Neural cell (in vitro differentiated cells): Measurements from ENCODE around the gene ATP13A2. TPM values are rescaled to one million over a fixed set of nuclear protein-coding genes. Genes with fewer than 3 reads are reported as not detected.

ENCODE experiments used
- H2AFZ ChIP-seq: fragments of 200-600, 300-800 bp; sonication (generic), shearing (Covaris generic); 2 replicates; pipeline ENCODE4 v1.6.0; 2014; ENCODE audit warnings: low read depth, mild to moderate bottlenecking, antibody characterized with exemption, low read length, moderate library complexity
- H3F3A ChIP-seq: fragments of 200-600 bp; shearing (Covaris generic); 2 replicates; pipeline ENCODE4 v1.6.1; 2016; ENCODE audit warnings: mild to moderate bottlenecking, moderate library complexity, mixed read lengths, antibody characterized with exemption, low read length; ENCODE audit not compliant: insufficient read depth, poor library complexity, severe bottlenecking
- H3K27ac ChIP-seq: fragments of 200-600, 300-800 bp; sonication (generic), shearing (Covaris generic); 2 replicates; pipeline ENCODE4 v1.5.1; 2014; ENCODE audit warnings: mild to moderate bottlenecking, low read length, moderate library complexity
- H3K27me3 ChIP-seq: fragments of 300-800, 200-600 bp; sonication (generic), shearing (Covaris generic); 2 replicates; pipeline ENCODE4 v1.6.0; 2014; ENCODE audit warnings: mild to moderate bottlenecking, low read depth, low read length, moderate library complexity; ENCODE audit not compliant: insufficient read depth
- H3K36me3 ChIP-seq: fragments of 300-800, 200-600 bp; sonication (generic), shearing (Covaris generic); 2 replicates; pipeline ENCODE4 v1.5.1; 2014; ENCODE audit warnings: mild to moderate bottlenecking, antibody characterized with exemption, low read length, moderate library complexity; ENCODE audit not compliant: insufficient read depth
- H3K4me2 ChIP-seq: fragments of 300-800, 200-600 bp; sonication (generic), shearing (Covaris generic); 2 replicates; pipeline ENCODE4 v1.6.0; 2014; ENCODE audit warnings: mild to moderate bottlenecking, low read length
- H3K4me3 ChIP-seq: fragments of 300-800, 200-600 bp; sonication (generic), shearing (Covaris generic); 2 replicates; pipeline ENCODE4 v1.5.1; 2014; ENCODE audit warnings: mild to moderate bottlenecking, low read length, moderate library complexity
- H3K79me2 ChIP-seq: fragments of 200-600 bp; shearing (Covaris generic); replicated peaks from 2 replicates; pipeline ENCODE4 v1.6.0; 2014; ENCODE audit warnings: mild to moderate bottlenecking, low read length, moderate library complexity; ENCODE audit not compliant: insufficient read depth
- H3K9ac ChIP-seq: fragments of 300-800, 200-600 bp; sonication (generic), shearing (Covaris generic); 2 replicates; pipeline ENCODE4 v1.6.1; 2016; ENCODE audit warnings: mild to moderate bottlenecking, low read length, mixed read lengths
- H3K9me2 ChIP-seq: fragments of 200-600 bp; shearing (Covaris generic); 2 replicates; pipeline ENCODE4 v1.6.1; 2016; ENCODE audit warnings: mild to moderate bottlenecking, low read length, mixed read lengths; ENCODE audit not compliant: insufficient read depth
- H3K9me3 ChIP-seq: fragments of 200-600, 300-800 bp; sonication (generic), shearing (Covaris generic); 2 replicates; pipeline ENCODE4 v1.6.1; 2016; ENCODE audit warnings: mild to moderate bottlenecking, mixed run types, low read length, moderate library complexity, mixed read lengths
- H4K20me1 ChIP-seq: fragments of 200-600 bp; shearing (Covaris generic); 2 replicates; pipeline ENCODE4 v1.6.1; 2016; ENCODE audit warnings: mild to moderate bottlenecking, mixed run types; ENCODE audit not compliant: insufficient read depth
- CTCF ChIP-seq: fragments of 450-650 bp; IDR thresholded peaks from 2 replicates; pipeline ENCODE4 v1.5.1; 2014; ENCODE audit warnings: antibody characterized with exemption, mild to moderate bottlenecking, moderate library complexity; ENCODE audit not compliant: poor library complexity, severe bottlenecking
- EP300 ChIP-seq: fragments of 450-650 bp; conservative IDR thresholded peaks from 2 replicates; pipeline ENCODE4 v1.6.1; 2014; ENCODE audit warnings: antibody characterized with exemption, mild to moderate bottlenecking, moderate library complexity; ENCODE audit not compliant: poor library complexity, severe bottlenecking
- EZH2 ChIP-seq: fragments of 200-600, 300-800 bp; shearing (Covaris generic), sonication (generic); IDR thresholded peaks from 2 replicates; pipeline ENCODE4 v1.6.1; 2014; ENCODE audit warnings: antibody characterized with exemption, low read length, borderline replicate concordance, mild to moderate bottlenecking; ENCODE audit not compliant: insufficient read depth, poor library complexity, severe bottlenecking
- MXI1 ChIP-seq: fragments of 450-650 bp; conservative IDR thresholded peaks from 2 replicates; pipeline ENCODE4 v1.6.1; 2014; ENCODE audit warnings: antibody characterized with exemption, mild to moderate bottlenecking; ENCODE audit not compliant: poor library complexity, severe bottlenecking
- POLR2AphosphoS5 ChIP-seq: IDR thresholded peaks from 2 replicates; pipeline ENCODE4 v1.6.1; 2012
- RAD21 ChIP-seq: fragments of 450-650 bp; conservative IDR thresholded peaks from 2 replicates; pipeline ENCODE4 v1.6.1; 2014; ENCODE audit warnings: antibody characterized with exemption, mild to moderate bottlenecking, moderate library complexity
- SMC3 ChIP-seq: fragments of 450-650 bp; conservative IDR thresholded peaks from 2 replicates; pipeline ENCODE4 v1.6.1; 2014; ENCODE audit warnings: antibody characterized with exemption, mild to moderate bottlenecking, moderate library complexity; ENCODE audit not compliant: poor library complexity
- TAF1 ChIP-seq: IDR thresholded peaks from 2 replicates; pipeline ENCODE4 v1.6.1; 2012; ENCODE audit warnings: low read depth
- polyA plus RNA-seq: library from polyadenylated mRNA; depleted of rRNA; stranded (reverse); fragments of >200 nt; gene quantifications from 2 replicates; pipeline ENCODE4 v1.2.3, GENCODE V29; 2014
- TF ChIP-seq, protein P1 (sequence below): IDR thresholded peaks from 2 replicates; pipeline ENCODE4 v1.6.1; 2012; ENCODE audit warnings: borderline replicate concordance

The ATP13A2 gene
- polyA plus RNA-seq, 1 donor from 2014 or later, result 43.3 TPM

DNA sequence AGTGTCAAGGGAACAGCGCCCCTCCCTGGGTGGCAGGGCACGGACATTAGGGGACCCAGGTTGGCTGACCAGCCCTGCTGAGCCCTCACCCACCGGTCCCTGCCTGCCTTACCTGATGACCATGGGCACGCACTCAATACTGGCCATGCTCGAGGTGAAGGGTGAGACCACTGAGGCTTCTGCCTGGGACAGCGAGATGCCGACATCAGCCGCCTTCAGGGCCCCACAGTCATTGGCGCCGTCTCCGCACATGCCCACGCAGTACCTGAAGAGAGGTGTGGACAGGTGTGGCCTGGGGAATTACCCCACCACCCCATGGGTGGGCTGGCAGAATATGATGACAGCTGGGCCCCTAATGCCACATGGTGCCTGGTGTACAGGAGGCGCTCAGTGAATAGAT lies 23.5 kb downstream of the ATP13A2 start:
- Histone ChIP-seq H3K9ac (no peak overlapping the region), H3K36me3 (no peaks in the 10 kb centered on the region), H3K27me3 (no peaks in the 10 kb centered on the region), H3K4me3 (no peak overlapping the region), H3F3A (no peaks in the 10 kb centered on the region), H2AFZ (no peak overlapping the region), H4K20me1 (no peaks in the 10 kb centered on the region), H3K9me2 (no peaks in the 10 kb centered on the region), H3K4me2 (no peak overlapping the region), H3K9me3 (no peaks in the 10 kb centered on the region), H3K79me2 (no peaks in the 10 kb centered on the region), H3K27ac (no peak overlapping the region)
- TF ChIP-seq SMC3, result no peak
- TF ChIP-seq TAF1, result no peak
- TF ChIP-seq CTCF, result no peak
- no peak for TF ChIP-seq RAD21
- TF ChIP-seq EP300, result no peak
- TF ChIP-seq, protein P1, sequence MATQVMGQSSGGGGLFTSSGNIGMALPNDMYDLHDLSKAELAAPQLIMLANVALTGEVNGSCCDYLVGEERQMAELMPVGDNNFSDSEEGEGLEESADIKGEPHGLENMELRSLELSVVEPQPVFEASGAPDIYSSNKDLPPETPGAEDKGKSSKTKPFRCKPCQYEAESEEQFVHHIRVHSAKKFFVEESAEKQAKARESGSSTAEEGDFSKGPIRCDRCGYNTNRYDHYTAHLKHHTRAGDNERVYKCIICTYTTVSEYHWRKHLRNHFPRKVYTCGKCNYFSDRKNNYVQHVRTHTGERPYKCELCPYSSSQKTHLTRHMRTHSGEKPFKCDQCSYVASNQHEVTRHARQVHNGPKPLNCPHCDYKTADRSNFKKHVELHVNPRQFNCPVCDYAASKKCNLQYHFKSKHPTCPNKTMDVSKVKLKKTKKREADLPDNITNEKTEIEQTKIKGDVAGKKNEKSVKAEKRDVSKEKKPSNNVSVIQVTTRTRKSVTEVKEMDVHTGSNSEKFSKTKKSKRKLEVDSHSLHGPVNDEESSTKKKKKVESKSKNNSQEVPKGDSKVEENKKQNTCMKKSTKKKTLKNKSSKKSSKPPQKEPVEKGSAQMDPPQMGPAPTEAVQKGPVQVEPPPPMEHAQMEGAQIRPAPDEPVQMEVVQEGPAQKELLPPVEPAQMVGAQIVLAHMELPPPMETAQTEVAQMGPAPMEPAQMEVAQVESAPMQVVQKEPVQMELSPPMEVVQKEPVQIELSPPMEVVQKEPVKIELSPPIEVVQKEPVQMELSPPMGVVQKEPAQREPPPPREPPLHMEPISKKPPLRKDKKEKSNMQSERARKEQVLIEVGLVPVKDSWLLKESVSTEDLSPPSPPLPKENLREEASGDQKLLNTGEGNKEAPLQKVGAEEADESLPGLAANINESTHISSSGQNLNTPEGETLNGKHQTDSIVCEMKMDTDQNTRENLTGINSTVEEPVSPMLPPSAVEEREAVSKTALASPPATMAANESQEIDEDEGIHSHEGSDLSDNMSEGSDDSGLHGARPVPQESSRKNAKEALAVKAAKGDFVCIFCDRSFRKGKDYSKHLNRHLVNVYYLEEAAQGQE, result no peak
- TF ChIP-seq POLR2AphosphoS5, result no peak
- TF ChIP-seq MXI1, result no peak
- no peak for TF ChIP-seq EZH2

DNA sequence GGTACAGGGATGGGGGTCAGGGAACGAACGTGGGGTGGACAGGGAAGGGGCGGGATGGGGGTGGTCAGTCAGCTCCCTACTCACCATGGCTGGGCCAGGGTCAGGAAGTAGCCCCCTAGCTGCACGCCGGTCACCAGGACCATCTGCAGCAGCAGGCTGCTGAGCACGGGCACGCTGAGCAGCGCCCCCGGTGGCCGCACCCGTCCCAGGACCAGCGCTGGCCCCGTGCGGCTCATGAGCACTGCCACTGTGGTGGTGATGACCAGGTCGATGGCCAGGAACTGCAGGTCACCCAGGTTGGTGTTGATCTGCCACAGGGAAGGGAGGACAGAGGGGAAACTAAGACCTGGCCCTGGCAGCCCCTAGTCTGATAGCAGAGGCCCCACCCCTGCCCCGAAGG lies 24.8 kb downstream of the ATP13A2 start:
- H4K20me1 ChIP-seq, result no peaks in the 10 kb centered on the region
- H3F3A ChIP-seq, result no peaks in the 10 kb centered on the region
- H2AFZ ChIP-seq, result no peak overlapping the region
- H3K4me2 ChIP-seq, result no peak overlapping the region
- no peaks in the 10 kb centered on the region for H3K9me2 ChIP-seq
- H3K9ac ChIP-seq, result no peak overlapping the region
- H3K36me3 ChIP-seq, result no peaks in the 10 kb centered on the region
- H3K9me3 ChIP-seq, result no peaks in the 10 kb centered on the region
- TF ChIP-seq CTCF, result peak; percentile 37
- no peak for TF ChIP-seq POLR2AphosphoS5
- no peaks in the 10 kb centered on the region for H3K27me3 ChIP-seq
- no peak overlapping the region for H3K4me3 ChIP-seq
- H3K27ac ChIP-seq, result no peak overlapping the region
- no peaks in the 10 kb centered on the region for H3K79me2 ChIP-seq
